ENCODE data around the gene PAK4.

DNA sequence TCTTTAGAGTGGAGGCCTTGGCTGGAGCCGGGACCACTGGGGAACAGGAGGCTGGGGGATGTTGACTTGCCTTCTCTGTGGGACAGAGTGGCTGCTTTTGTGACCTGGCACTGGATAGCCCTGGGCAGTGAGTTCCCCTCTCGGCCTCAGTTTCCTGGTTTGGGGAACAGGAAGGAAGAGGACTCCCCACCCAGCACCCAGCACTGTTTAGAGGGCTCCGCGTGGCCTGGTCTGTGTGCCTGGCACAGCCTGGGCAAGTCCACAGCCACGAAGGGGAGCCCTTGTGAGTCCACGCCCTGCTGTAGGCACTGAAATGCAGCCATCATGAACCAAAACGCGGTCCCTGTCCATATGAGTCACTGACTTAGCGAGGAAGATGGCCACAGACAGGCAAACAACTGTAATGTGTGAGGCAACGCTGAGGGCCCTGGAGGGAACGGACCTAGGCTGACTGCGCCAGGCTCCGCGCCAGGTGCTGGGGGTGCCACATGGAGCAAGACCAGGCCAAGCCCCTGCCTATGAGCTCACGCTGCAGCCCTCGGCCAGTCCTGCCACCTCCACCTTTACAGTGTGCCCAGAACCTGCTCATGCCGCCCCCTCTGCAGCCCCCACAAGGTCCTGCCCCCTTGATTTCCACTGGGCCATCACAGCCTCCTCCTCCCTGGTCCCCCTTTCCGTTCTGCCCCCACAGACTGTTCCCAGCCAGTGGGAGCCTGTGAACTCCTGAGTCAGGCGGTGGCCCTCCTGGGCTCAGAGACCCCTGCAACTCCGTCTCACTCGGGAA lies 35.5 kb downstream of the PAK4 start:
- no peak for TF ChIP-seq MEIS2 (IDR thresholded peaks at IDR 0.05; ENCODE audit: partially characterized antibody)
- no peak for TF ChIP-seq POLR2AphosphoS5 (IDR thresholded peaks at IDR 0.05; ENCODE audit: control insufficient read depth, insufficient read depth, low read depth, low read length)
- TF ChIP-seq, protein P1, sequence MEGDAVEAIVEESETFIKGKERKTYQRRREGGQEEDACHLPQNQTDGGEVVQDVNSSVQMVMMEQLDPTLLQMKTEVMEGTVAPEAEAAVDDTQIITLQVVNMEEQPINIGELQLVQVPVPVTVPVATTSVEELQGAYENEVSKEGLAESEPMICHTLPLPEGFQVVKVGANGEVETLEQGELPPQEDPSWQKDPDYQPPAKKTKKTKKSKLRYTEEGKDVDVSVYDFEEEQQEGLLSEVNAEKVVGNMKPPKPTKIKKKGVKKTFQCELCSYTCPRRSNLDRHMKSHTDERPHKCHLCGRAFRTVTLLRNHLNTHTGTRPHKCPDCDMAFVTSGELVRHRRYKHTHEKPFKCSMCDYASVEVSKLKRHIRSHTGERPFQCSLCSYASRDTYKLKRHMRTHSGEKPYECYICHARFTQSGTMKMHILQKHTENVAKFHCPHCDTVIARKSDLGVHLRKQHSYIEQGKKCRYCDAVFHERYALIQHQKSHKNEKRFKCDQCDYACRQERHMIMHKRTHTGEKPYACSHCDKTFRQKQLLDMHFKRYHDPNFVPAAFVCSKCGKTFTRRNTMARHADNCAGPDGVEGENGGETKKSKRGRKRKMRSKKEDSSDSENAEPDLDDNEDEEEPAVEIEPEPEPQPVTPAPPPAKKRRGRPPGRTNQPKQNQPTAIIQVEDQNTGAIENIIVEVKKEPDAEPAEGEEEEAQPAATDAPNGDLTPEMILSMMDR (IDR thresholded peaks at IDR 0.05 in 2 of 3, conservative IDR thresholded peaks at IDR 0.05 in 1 of 3; ENCODE audit: insufficient read depth in 2 of 3, low read depth in 1 of 3, low read length in 3 of 3): no peak
- TF ChIP-seq, protein P2, sequence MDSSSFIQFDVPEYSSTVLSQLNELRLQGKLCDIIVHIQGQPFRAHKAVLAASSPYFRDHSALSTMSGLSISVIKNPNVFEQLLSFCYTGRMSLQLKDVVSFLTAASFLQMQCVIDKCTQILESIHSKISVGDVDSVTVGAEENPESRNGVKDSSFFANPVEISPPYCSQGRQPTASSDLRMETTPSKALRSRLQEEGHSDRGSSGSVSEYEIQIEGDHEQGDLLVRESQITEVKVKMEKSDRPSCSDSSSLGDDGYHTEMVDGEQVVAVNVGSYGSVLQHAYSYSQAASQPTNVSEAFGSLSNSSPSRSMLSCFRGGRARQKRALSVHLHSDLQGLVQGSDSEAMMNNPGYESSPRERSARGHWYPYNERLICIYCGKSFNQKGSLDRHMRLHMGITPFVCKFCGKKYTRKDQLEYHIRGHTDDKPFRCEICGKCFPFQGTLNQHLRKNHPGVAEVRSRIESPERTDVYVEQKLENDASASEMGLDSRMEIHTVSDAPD (CRISPR knock-in tag; IDR thresholded peaks at IDR 0.05): no peak
- TF ChIP-seq POLR2A (conservative IDR thresholded peaks at IDR 0.05): no peak
- no peak for TF ChIP-seq PCBP1 (IDR thresholded peaks at IDR 0.05; ENCODE audit: low read depth, low read length, poor library complexity, severe bottlenecking)
- TF ChIP-seq FOXA3 (CRISPR knock-in tag; conservative IDR thresholded peaks at IDR 0.05 in 1 of 2, IDR thresholded peaks at IDR 0.05 in 1 of 2): no peak
- TF ChIP-seq EZH2 (IDR thresholded peaks at IDR 0.05; ENCODE audit: borderline replicate concordance, low read depth, low read length): no peak
- TF ChIP-seq, protein P3, sequence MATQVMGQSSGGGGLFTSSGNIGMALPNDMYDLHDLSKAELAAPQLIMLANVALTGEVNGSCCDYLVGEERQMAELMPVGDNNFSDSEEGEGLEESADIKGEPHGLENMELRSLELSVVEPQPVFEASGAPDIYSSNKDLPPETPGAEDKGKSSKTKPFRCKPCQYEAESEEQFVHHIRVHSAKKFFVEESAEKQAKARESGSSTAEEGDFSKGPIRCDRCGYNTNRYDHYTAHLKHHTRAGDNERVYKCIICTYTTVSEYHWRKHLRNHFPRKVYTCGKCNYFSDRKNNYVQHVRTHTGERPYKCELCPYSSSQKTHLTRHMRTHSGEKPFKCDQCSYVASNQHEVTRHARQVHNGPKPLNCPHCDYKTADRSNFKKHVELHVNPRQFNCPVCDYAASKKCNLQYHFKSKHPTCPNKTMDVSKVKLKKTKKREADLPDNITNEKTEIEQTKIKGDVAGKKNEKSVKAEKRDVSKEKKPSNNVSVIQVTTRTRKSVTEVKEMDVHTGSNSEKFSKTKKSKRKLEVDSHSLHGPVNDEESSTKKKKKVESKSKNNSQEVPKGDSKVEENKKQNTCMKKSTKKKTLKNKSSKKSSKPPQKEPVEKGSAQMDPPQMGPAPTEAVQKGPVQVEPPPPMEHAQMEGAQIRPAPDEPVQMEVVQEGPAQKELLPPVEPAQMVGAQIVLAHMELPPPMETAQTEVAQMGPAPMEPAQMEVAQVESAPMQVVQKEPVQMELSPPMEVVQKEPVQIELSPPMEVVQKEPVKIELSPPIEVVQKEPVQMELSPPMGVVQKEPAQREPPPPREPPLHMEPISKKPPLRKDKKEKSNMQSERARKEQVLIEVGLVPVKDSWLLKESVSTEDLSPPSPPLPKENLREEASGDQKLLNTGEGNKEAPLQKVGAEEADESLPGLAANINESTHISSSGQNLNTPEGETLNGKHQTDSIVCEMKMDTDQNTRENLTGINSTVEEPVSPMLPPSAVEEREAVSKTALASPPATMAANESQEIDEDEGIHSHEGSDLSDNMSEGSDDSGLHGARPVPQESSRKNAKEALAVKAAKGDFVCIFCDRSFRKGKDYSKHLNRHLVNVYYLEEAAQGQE (IDR thresholded peaks at IDR 0.05; ENCODE audit: borderline replicate concordance): no peak
- TF ChIP-seq, protein P3 (CRISPR knock-in tag; IDR thresholded peaks at IDR 0.05; ENCODE audit: low read depth): no peak
- TF ChIP-seq, protein P4, sequence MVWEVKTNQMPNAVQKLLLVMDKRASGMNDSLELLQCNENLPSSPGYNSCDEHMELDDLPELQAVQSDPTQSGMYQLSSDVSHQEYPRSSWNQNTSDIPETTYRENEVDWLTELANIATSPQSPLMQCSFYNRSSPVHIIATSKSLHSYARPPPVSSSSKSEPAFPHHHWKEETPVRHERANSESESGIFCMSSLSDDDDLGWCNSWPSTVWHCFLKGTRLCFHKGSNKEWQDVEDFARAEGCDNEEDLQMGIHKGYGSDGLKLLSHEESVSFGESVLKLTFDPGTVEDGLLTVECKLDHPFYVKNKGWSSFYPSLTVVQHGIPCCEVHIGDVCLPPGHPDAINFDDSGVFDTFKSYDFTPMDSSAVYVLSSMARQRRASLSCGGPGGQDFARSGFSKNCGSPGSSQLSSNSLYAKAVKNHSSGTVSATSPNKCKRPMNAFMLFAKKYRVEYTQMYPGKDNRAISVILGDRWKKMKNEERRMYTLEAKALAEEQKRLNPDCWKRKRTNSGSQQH (CRISPR knock-in tag; IDR thresholded peaks at IDR 0.05): no peak
